ENCODE data around the gene TOMM70. TPM values are rescaled to one million over a fixed set of nuclear protein-coding genes. Genes with fewer than 3 reads are reported as not detected.

Gene TOMM70
- total RNA-seq, 1 experiment from 2014 or later: 59.2 TPM

DNA sequence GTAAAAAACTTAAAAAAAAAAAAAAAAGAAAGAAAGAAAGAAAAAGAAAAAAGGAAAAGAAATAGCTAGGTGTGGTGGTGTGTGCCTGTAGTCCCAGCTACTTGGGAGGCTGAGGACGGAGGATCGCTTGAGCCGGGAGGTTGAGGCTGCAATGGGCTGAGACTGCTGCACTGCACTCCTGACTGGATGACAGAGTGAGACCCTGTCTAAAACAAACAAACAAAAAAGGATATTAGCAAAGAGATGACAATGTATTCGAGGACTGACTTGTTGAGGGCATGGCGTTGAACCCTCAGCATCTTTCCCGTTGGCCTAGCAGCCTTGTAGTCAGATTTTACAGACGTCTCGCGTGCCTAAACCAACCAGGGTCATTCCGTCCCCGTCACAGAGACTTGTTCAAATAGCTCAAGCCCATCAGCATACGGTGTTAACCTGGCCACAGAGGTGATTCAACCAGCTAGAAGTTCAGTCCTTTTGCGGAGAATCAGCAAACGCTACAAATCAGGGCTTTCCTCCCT is 66.9 kb downstream of the TOMM70 start (continued):
- TF ChIP-seq, protein P1, sequence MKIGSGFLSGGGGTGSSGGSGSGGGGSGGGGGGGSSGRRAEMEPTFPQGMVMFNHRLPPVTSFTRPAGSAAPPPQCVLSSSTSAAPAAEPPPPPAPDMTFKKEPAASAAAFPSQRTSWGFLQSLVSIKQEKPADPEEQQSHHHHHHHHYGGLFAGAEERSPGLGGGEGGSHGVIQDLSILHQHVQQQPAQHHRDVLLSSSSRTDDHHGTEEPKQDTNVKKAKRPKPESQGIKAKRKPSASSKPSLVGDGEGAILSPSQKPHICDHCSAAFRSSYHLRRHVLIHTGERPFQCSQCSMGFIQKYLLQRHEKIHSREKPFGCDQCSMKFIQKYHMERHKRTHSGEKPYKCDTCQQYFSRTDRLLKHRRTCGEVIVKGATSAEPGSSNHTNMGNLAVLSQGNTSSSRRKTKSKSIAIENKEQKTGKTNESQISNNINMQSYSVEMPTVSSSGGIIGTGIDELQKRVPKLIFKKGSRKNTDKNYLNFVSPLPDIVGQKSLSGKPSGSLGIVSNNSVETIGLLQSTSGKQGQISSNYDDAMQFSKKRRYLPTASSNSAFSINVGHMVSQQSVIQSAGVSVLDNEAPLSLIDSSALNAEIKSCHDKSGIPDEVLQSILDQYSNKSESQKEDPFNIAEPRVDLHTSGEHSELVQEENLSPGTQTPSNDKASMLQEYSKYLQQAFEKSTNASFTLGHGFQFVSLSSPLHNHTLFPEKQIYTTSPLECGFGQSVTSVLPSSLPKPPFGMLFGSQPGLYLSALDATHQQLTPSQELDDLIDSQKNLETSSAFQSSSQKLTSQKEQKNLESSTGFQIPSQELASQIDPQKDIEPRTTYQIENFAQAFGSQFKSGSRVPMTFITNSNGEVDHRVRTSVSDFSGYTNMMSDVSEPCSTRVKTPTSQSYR (CRISPR knock-in tag; IDR thresholded peaks at IDR 0.05): no peak
- TF ChIP-seq NFATC4 (CRISPR knock-in tag; IDR thresholded peaks at IDR 0.05) (no peak), TEAD4 (CRISPR knock-in tag; IDR thresholded peaks at IDR 0.05) (no peak), PRRX2 (CRISPR knock-in tag; IDR thresholded peaks at IDR 0.05) (no peak), FOXK1 (CRISPR knock-in tag; IDR thresholded peaks at IDR 0.05) (no peak), ZNF317 (CRISPR knock-in tag; IDR thresholded peaks at IDR 0.05; ENCODE audit: borderline replicate concordance, low read depth) (no peak), FOXJ3 (CRISPR knock-in tag; IDR thresholded peaks at IDR 0.05; ENCODE audit: borderline replicate concordance) (no peak), MYBL2 (CRISPR knock-in tag; IDR thresholded peaks at IDR 0.05) (no peak), SOX15 (CRISPR knock-in tag; IDR thresholded peaks at IDR 0.05) (no peak)
- TF ChIP-seq, protein P2, sequence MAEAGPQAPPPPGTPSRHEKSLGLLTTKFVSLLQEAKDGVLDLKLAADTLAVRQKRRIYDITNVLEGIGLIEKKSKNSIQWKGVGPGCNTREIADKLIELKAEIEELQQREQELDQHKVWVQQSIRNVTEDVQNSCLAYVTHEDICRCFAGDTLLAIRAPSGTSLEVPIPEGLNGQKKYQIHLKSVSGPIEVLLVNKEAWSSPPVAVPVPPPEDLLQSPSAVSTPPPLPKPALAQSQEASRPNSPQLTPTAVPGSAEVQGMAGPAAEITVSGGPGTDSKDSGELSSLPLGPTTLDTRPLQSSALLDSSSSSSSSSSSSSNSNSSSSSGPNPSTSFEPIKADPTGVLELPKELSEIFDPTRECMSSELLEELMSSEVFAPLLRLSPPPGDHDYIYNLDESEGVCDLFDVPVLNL (CRISPR knock-in tag; IDR thresholded peaks at IDR 0.05; ENCODE audit: borderline replicate concordance, low read depth): no peak

DNA sequence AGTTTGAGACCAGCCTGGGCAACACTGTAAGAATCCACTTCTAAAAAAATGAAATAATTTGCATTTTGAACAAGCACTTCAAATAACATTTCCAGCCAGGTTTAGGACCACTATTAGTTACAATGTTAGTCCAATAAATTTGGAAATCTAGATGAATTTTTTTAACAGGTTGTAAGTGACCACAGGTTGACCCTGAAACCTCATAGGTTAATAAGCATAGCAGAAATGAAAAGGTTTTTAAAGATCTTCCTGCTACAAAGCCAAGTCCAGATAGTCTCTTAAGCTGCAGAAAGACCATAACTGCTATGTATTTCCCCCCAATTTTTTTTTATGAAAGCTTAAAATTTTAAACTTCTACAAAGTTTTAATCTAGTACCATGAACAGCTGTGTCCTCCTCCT is 67.8 kb downstream of the TOMM70 start:
- Mint-ChIP-seq H3K27ac (no peak overlapping the region), H3K9me3 (peaks cover under 1% of the 10 kb centered on the region; the same call in 1 of the 2 replicates), H3K4me3 (no peak overlapping the region), H3K4me1 (peaks cover 17% of the 10 kb centered on the region), H3K27me3 (ENCODE audit: low read depth) (peaks cover 17% of the 10 kb centered on the region), H3K36me3 (peaks cover 1% of the 10 kb centered on the region; the same call in 1 of the 2 replicates)
- TF ChIP-seq, protein P3, sequence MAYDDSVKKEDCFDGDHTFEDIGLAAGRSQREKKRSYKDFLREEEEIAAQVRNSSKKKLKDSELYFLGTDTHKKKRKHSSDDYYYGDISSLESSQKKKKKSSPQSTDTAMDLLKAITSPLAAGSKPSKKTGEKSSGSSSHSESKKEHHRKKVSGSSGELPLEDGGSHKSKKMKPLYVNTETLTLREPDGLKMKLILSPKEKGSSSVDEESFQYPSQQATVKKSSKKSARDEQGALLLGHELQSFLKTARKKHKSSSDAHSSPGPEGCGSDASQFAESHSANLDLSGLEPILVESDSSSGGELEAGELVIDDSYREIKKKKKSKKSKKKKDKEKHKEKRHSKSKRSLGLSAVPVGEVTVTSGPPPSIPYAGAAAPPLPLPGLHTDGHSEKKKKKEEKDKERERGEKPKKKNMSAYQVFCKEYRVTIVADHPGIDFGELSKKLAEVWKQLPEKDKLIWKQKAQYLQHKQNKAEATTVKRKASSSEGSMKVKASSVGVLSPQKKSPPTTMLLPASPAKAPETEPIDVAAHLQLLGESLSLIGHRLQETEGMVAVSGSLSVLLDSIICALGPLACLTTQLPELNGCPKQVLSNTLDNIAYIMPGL (CRISPR knock-in tag; IDR thresholded peaks at IDR 0.05): no peak
- TF ChIP-seq GRHL2 (CRISPR knock-in tag; IDR thresholded peaks at IDR 0.05; ENCODE audit: insufficient replicate concordance, severe bottlenecking): no peak
- TF ChIP-seq ETV6 (CRISPR knock-in tag; IDR thresholded peaks at IDR 0.05): no peak
- no peak for TF ChIP-seq ZNF671 (CRISPR knock-in tag; IDR thresholded peaks at IDR 0.05)
- TF ChIP-seq, protein P4, sequence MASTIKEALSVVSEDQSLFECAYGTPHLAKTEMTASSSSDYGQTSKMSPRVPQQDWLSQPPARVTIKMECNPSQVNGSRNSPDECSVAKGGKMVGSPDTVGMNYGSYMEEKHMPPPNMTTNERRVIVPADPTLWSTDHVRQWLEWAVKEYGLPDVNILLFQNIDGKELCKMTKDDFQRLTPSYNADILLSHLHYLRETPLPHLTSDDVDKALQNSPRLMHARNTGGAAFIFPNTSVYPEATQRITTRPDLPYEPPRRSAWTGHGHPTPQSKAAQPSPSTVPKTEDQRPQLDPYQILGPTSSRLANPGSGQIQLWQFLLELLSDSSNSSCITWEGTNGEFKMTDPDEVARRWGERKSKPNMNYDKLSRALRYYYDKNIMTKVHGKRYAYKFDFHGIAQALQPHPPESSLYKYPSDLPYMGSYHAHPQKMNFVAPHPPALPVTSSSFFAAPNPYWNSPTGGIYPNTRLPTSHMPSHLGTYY (CRISPR knock-in tag; IDR thresholded peaks at IDR 0.05): no peak
- no peak for TF ChIP-seq GABPB1 (CRISPR knock-in tag; IDR thresholded peaks at IDR 0.05)
- TF ChIP-seq FOXK1 (CRISPR knock-in tag; IDR thresholded peaks at IDR 0.05): no peak
- TF ChIP-seq SP1 (CRISPR knock-in tag; conservative IDR thresholded peaks at IDR 0.05): no peak
- no peak for TF ChIP-seq CREB1 (CRISPR knock-in tag; IDR thresholded peaks at IDR 0.05)
- TF ChIP-seq, protein P5, sequence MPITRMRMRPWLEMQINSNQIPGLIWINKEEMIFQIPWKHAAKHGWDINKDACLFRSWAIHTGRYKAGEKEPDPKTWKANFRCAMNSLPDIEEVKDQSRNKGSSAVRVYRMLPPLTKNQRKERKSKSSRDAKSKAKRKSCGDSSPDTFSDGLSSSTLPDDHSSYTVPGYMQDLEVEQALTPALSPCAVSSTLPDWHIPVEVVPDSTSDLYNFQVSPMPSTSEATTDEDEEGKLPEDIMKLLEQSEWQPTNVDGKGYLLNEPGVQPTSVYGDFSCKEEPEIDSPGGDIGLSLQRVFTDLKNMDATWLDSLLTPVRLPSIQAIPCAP (CRISPR knock-in tag; IDR thresholded peaks at IDR 0.05): no peak
- TF ChIP-seq, protein P6, sequence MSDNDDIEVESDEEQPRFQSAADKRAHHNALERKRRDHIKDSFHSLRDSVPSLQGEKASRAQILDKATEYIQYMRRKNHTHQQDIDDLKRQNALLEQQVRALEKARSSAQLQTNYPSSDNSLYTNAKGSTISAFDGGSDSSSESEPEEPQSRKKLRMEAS (CRISPR knock-in tag; IDR thresholded peaks at IDR 0.05): no peak
- TF ChIP-seq, protein P7, sequence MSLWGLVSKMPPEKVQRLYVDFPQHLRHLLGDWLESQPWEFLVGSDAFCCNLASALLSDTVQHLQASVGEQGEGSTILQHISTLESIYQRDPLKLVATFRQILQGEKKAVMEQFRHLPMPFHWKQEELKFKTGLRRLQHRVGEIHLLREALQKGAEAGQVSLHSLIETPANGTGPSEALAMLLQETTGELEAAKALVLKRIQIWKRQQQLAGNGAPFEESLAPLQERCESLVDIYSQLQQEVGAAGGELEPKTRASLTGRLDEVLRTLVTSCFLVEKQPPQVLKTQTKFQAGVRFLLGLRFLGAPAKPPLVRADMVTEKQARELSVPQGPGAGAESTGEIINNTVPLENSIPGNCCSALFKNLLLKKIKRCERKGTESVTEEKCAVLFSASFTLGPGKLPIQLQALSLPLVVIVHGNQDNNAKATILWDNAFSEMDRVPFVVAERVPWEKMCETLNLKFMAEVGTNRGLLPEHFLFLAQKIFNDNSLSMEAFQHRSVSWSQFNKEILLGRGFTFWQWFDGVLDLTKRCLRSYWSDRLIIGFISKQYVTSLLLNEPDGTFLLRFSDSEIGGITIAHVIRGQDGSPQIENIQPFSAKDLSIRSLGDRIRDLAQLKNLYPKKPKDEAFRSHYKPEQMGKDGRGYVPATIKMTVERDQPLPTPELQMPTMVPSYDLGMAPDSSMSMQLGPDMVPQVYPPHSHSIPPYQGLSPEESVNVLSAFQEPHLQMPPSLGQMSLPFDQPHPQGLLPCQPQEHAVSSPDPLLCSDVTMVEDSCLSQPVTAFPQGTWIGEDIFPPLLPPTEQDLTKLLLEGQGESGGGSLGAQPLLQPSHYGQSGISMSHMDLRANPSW (CRISPR knock-in tag; conservative IDR thresholded peaks at IDR 0.05; ENCODE audit: low read depth): no peak
- TF ChIP-seq, protein P8, sequence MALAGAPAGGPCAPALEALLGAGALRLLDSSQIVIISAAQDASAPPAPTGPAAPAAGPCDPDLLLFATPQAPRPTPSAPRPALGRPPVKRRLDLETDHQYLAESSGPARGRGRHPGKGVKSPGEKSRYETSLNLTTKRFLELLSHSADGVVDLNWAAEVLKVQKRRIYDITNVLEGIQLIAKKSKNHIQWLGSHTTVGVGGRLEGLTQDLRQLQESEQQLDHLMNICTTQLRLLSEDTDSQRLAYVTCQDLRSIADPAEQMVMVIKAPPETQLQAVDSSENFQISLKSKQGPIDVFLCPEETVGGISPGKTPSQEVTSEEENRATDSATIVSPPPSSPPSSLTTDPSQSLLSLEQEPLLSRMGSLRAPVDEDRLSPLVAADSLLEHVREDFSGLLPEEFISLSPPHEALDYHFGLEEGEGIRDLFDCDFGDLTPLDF (CRISPR knock-in tag; IDR thresholded peaks at IDR 0.05): no peak
- no peak for ATAC-seq
- ChIA-PET POLR2A (interaction anchor here (0.7 kb wide), 1 partner anchor 59 kb away, joined by 4 read pairs; no protein-coding TSS in a partner anchor), CTCF (interaction anchor here (1.2 kb wide), 1 partner anchor 10 kb away, joined by 3 read pairs; no protein-coding TSS in a partner anchor)
- DNase-seq (ENCODE audit: low spot score): no peak
